Effector CD4-positive, alpha-beta T cell (primary cell): ENCODE data around the gene PRDM8.
"Not testable (repeated sequence)": the region's sequence is repeated elsewhere in the genome, so short reads cannot be mapped to it uniquely, and the experiment has no call there.

Experiments used
- DNase-seq: peaks from one replicate; pipeline ENCODE4 v3.0.0-alpha.2; 2020
- total RNA-seq: gene quantifications from one replicate; lab custom pipeline; 2026; lab: John Stamatoyannopoulos, UW

The PRDM8 gene
- total RNA-seq: 35.1 reads per million, percentile 60 among the genes with 10 or more reads in this experiment

- DNase-seq: no peak
Observed at GRCh38 chr4:80196922-80197573, at the start of gene PRDM8. Gene PRDM8, plus strand, starts transcription at chr4:80197503. Its CDS starts 2,578 bp downstream, at chr4:80200081.

GRCh38 chr4:80150387-80151180 lies 46.7 kb upstream of the PRDM8 start:
- no peak for DNase-seq

- DNase-seq: no peak
Observed at GRCh38 chr4:80151981-80152380, 45.3 kb upstream of the PRDM8 start.

- no peak for DNase-seq
Observed at GRCh38 chr4:80153874-80154544, 43.3 kb upstream of the PRDM8 start.

GRCh38 chr4:80154545-80154933 lies 42.8 kb upstream of the PRDM8 start:
- DNase-seq: no peak

- no peak for DNase-seq
Observed at GRCh38 chr4:80155316-80155982, 41.9 kb upstream of the PRDM8 start.

GRCh38 chr4:80156410-80156809 lies 40.9 kb upstream of the PRDM8 start:
- DNase-seq: no peak

GRCh38 chr4:80161413-80162058 lies 35.8 kb upstream of the PRDM8 start:
- no peak for DNase-seq

GRCh38 chr4:80162418-80162817 lies 34.9 kb upstream of the PRDM8 start:
- DNase-seq: no peak

GRCh38 chr4:80165855-80166254 lies 31.4 kb upstream of the PRDM8 start:
- DNase-seq: no peak

GRCh38 chr4:80171251-80171650 lies 26.1 kb upstream of the PRDM8 start:
- no peak for DNase-seq

- no peak for DNase-seq
Observed at GRCh38 chr4:80171656-80172055, 25.6 kb upstream of the PRDM8 start.

GRCh38 chr4:80172203-80172602 lies 25.1 kb upstream of the PRDM8 start:
- DNase-seq: no peak

- peak; percentile 55 for DNase-seq
Observed at GRCh38 chr4:80173401-80173800, 23.9 kb upstream of the PRDM8 start.

- DNase-seq: no peak
Observed at GRCh38 chr4:80173841-80174240, 23.5 kb upstream of the PRDM8 start.

GRCh38 chr4:80177793-80178192 lies 19.5 kb upstream of the PRDM8 start:
- not testable (repeated sequence) for DNase-seq

GRCh38 chr4:80178964-80179363 lies 18.3 kb upstream of the PRDM8 start:
- DNase-seq: no peak

- no peak for DNase-seq
Observed at GRCh38 chr4:80179637-80180161, 17.6 kb upstream of the PRDM8 start.

GRCh38 chr4:80180743-80181142 lies 16.6 kb upstream of the PRDM8 start:
- DNase-seq: no peak

- DNase-seq: no peak
Observed at GRCh38 chr4:80182237-80182866, 15.0 kb upstream of the PRDM8 start.

- peak; percentile 34 for DNase-seq
Observed at GRCh38 chr4:80183250-80184052, 13.9 kb upstream of the PRDM8 start.
